HG02759 (cell line): ENCODE measurements around the gene GCLC.
"Not testable (repeated sequence)": the region's sequence is repeated elsewhere in the genome, so short reads cannot be mapped to it uniquely, and the experiment has no call there.

Experiments
- ATAC-seq: cut with Tn5 transposase; IDR thresholded peaks from one replicate; pipeline ENCODE4 v1.9.1; 2021; ENCODE audit warnings: mild to moderate bottlenecking, moderate library complexity; ENCODE audit not compliant: unreplicated experiment

GCLC gene

DNA sequence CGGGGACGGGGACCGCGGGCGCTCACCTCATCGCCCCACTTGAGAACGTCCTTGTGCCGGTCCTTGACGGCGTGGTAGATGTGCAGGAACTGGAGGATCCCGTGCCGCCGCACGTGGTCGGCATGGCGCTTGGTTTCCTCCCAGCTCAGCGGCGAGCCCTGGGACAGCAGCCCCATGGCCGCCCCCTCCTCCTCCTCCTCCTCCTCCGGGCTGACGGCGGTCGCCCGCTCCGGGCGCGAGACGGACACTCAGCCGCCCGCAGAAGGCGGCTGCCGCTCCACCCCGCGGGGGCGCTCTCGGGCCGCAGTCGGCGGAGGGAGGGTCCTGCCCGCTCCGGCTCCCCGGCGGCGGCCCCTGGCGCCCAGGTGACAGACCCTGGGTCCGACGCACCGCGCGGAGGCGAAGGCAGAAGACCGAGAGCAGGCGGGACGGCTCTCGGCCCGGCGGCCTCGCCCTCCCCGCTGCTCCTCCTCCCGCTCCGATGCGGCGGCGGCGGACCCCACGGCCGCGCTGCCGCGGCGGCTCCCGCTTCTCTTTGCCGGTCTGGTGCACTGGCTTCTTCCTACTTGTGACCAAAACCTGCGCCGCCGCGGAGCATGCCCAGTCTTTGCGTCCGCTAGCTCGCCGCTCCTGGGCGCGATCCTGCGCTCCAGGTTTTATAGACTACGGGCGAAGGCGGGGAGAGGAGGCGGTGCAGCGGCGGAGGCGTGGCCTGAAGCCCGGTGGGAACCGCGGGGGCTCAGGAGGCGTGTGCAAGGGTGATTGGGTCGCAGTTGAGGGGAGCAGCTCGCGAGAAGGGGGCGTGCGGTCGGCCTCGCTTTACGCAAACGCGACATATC is at the start of gene GCLC:
Gene GCLC, minus strand, starts transcription at position 632 of the 839 bp plus-strand sequence. Its CDS starts 456 bp downstream, at position 176.
- peak; percentile 67 for ATAC-seq

DNA sequence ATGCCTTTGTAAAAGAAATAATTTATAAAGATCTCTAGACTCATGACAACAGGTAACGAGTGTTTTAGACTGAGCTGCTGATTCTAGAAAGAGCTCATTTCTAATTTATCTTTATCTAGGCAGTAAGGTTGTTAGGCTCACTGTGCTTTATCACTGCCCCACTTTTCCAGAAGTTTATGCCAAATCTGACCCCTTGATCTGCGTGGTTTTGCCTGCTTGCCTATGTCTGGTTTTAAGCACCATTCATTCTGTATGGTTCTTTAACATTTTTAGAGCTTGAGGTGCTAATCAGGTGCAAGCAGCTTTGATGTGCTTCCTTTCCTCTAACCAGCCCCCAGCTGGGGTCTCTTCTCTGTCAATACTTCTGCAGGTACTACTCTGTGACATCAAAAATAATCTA is 49.7 kb upstream of the GCLC start:
- ATAC-seq = no peak

DNA sequence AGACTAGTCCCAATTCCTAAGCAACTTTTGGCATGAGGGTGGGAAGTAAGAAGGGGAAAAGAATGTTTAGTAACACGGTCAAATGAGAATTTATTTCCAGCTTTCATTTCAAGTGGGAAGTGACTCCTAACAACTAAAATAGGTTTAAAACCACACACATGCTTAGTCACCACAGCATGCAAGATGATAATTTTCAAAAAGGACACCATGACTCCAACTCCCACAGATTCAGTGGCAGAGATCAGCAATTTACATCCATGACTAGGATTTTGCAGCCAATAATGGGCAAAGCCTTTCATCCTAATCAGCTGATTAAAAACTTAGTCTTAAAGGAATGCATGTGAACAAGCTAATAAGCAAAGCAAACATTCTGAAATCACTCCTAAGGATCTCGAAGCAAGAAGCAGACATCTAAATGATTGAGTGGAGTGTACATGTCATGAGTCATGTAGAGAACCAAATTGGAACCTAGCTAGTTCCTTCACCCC is 48.1 kb upstream of the GCLC start:
- ATAC-seq = no peak

DNA sequence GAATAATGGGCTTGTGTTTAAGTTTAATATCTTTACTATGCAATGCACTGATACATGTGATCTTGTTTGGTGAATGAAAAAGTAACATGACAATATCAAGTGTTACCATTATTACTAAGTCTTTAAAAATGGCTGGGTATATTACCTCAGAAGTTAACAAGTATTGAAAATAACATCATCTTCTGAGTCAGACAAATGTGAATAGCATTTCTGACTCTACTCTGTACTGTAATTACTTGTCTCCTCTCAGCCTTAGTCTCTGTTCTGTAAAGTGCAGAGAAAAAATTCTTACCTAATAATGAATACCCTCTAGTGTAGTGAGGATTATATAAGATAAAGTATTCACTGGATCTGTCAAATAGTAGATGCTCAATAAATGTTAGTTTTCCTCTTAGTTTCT is 47.0 kb upstream of the GCLC start:
- no peak for ATAC-seq

DNA sequence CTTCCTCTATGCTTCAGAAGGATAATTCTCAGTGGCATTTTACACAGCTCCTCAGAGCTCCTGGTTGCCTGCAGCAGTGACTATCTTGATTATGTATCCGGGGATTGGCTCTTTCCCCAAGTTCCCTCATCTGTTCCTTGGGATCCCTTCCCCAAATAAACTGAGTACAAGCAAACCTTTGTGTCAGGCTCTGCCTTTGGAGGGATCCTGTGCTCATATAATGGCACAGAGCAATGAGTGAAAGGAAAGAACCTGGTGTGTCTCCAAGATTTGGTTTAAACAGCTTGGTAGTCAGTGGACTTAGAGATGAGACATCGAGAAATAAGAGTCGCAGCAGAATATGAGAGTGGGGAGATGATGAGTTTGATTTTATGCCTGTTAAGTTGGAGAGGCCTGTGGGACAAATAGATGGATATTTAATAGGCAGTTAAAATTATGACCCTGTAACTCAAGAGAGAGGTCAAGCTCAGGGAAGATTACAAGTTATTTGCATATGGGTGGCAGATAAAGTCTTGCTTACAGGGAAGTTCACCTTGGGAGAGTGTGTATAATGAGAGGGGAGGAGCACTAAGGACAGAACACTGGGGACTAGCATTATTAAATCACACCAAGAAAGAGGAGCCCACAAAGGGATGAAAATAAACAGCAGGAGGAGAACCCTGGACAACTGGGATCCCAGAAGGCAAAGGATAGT is 44.1 kb upstream of the GCLC start:
- ATAC-seq = no peak

DNA sequence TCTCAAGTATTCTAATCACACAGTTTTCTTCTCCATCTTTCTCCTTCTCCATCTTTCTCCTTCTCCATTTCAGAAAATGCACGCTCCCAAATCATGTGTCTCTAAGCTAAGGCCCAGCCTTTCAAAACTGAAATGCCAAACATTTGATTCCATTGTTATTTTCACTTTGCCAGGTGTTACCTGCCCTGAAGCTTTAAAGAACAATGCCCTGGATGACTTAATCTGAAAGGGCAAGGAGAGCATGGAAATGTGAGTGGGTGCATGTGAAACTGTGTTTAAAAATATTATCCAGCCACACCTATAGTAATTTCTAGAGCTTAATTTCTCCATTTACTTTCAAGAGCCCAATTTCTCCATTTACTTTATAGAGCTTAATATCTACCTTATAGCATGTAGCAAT is 42.4 kb upstream of the GCLC start:
- ATAC-seq = no peak

- no peak for ATAC-seq
Measured at GRCh38 chr6:53585208-53585900, 40.5 kb upstream of the GCLC start.

DNA sequence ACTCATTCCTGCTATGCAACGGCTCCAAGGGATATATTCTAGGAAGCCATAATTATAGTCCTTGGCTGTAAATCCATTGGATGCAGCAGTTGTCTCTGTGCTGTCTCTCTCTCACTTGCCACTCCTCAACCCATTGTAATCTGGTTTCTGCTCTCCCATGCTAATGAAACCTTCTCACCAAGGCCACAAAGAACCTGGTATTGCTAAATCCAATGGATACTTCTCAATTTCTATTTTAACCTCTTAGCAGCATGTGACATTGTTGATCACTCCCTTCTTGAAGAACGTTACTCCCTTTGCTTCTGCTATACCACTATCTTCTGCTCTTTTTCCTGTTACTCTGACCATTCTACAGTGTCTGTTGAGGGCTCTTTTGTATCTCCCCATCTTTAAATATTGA is 39.8 kb upstream of the GCLC start:
- ATAC-seq = no peak

DNA sequence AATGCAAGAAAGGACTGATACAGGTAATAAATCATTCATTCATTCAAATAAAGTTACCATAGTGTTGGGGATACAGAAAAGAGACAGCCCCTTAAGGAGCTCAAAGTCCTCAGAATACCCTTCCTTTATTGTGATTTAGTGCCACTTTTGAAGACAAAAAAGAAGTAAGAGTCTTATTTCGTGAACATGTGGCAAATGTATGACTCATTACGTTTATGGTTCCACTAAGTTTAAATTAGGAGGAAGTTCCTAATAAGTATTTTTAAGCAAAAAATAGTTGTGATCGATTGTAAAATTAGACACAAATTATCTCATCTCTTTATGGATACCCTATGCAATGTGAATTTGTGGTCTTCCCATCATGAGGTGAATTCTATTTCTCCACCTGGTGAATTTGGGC is 38.5 kb upstream of the GCLC start:
- ATAC-seq = no peak

- no peak for ATAC-seq
Measured at GRCh38 chr6:53582963-53583362, 38.1 kb upstream of the GCLC start.

GRCh38 chr6:53581856-53582255 is 37.0 kb upstream of the GCLC start:
- ATAC-seq = no peak

GRCh38 chr6:53581173-53581773 is 36.4 kb upstream of the GCLC start:
- ATAC-seq = no peak

GRCh38 chr6:53579338-53579737 is 34.4 kb upstream of the GCLC start:
- no peak for ATAC-seq

DNA sequence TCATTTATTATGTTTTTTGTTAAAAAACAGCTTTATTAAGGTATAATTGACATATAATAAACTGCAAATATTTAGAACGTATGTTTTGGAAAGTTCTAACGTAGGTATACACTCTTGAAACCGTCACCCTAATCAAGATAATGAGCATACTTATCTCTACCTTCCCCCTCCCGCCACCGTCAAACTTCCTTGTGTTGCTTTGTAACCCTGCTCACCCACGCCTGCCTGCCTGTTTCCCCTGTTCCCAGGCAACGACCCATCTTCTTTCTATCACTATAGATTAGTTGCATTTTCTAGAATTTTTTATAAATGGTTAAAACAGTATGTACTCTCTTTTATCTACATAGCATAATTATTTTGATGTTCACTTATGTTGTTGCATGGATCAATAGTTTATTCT is 33.5 kb upstream of the GCLC start:
- ATAC-seq = no peak

GRCh38 chr6:53573299-53573698 is 28.4 kb upstream of the GCLC start:
- no peak for ATAC-seq

DNA sequence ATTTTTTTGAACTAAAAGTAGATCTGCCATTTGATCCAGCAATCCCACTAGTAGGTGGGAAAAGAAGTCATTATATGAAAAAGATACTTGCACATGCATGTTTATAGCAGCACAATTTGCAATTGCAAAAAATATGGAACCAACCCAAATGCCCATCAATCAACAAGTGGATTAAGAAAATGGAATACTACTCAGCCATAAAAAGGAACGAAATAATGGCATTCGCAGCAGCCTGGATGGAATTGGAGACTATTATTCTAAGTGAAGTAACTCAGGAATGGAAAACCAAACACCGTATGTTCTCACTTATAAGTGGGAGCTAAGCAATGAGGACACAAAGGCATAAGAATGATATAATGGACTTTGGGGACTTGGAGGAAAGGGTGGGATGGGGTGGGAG is 27.5 kb upstream of the GCLC start:
- ATAC-seq = not testable (repeated sequence)

DNA sequence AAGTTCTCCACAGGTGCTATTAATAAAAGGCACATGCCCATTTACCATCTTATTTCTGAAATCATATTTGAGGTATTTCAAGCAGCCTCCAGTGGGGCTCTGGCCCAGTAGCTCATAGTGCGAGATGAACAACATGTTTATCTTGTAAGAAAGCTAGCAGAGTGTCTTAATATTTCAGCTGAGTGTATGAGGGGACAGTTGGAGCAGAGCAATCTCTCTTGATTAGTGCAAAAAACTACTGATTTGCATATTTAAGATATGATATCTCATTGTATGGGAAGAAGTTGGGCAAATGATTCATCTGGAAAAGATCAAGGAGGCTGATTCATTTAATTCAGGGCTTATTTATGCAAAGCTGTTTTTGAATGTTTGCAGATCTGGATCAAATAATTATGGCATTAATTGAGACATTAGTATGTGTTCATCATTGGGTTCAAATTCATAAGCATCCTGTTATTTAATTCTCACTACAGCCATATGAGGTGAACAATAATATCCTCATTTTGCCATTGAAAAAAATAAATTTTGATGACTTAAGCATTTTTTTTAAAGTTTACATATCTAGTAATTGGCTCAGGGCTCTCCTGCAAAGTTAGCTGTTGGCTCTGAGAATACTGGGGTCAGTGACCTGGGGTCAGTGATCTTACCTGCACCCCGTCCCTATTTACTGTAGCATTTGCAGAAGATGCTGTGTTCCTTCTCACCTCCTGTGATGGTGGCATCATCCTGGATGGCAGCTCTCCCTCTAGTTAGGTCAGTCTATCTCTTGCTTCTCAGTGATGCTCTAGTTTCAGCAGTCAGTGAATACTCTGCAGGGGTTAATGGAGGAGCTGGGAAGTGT is 24.1 kb upstream of the GCLC start:
- no peak for ATAC-seq

- ATAC-seq = no peak
Measured at GRCh38 chr6:53567701-53568100, 22.8 kb upstream of the GCLC start.

DNA sequence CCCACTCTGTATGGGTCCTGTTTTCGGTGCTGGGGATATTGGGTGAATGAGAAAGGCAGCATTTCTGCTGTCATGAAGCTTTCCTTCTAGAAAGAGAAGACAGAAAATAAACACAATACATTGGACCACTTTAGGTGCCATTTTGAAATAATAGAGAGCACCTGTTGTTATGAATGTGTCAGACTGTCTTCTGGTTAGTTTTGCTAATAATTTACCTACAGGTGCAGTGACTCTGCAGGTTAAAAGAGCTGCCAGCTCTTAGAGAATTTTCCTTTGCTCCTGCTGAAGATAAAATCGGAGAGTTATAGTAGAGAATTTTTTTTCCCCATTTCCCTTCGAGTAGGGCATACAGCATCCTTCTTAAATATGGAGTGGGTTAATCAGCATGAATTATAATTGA is 21.9 kb upstream of the GCLC start:
- no peak for ATAC-seq

DNA sequence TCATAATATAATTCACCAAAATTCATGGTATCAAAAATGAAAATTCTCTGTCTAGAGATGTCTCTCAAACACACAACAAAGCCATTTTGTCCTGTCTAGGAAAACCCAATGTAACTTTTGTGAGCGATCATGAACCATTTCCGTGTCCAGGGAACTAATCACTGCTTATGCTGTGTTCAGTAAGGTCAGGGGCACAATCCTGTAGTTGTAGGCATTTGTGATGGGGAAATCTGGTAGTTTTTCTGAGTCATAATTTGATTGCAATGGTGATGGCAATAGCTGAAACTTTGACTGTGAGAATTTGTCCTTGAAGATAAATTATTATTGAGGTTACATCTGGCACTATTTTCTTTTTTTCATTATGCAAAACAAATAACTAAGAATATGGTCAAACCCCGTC is 21.0 kb upstream of the GCLC start:
- no peak for ATAC-seq
